HepG2 (cell line): ENCODE measurements around the gene CSE1L. TPM values are rescaled to one million over a fixed set of nuclear protein-coding genes. Genes with fewer than 3 reads are reported as not detected.

Experiments used
- ATAC-seq: fragments of 200-7000 bp; cut with Tn5 transposase; 3 replicates; pipeline ENCODE4 v1.9.1; 2020; ENCODE audit warnings: mild to moderate bottlenecking, moderate library complexity
- BruUV-seq: library from RNA; stranded (reverse); fragments of 400-500 nt; replicated peaks from 2 replicates; lab custom pipeline; 2021; lab: Mats Ljungman, UMichigan
- CTCF ChIA-PET: fragments of 300-600 bp; formaldehyde crosslinking; extraction: SDS; loops from one replicate; lab custom pipeline; 2021; ENCODE audit warnings: low total read pairs, inconsistent platforms, low intra/inter-chr PET ratio; lab: Yijun Ruan, JAX
- POLR2A ChIA-PET: fragments of 350-600 bp; sonication (Branson Sonifier 250); formaldehyde crosslinking; loops from one replicate; lab custom pipeline; 2020; ENCODE audit warnings: antibody characterized with exemption, inconsistent platforms; lab: Yijun Ruan, JAX
- DNase-seq: peaks from one replicate; pipeline ENCODE4 v3.0.0-alpha.2; 2015; ENCODE audit warnings: low spot score
- FAIRE-seq: peaks from 3 replicates; lab custom pipeline; 2011; peaks lifted over from hg19 to GRCh38; lab: Jason Lieb, UNC
- H2AFZ ChIP-seq: one replicate; pipeline ENCODE4 v1.6.1; 2011; ENCODE audit warnings: low read length, inconsistent platforms
- H3K27ac ChIP-seq: fragments of 300-600 bp; 3 replicates; pipeline ENCODE4 v1.8.0; 2011; ENCODE audit warnings: mixed run types, mild to moderate bottlenecking, mixed read lengths, low read length, inconsistent platforms; ENCODE audit not compliant: insufficient read depth; ENCODE audit errors: extremely low read length
- H3K27me3 ChIP-seq, 2 experiments: fragments of 200-600 bp in 1 of 2; 2 replicates in 1 of 2; 3 replicates in 1 of 2; pipeline versions ENCODE4 v1.6.0 to v1.8.0; 2011; ENCODE audit warnings: low read length in 2 of 2, mild to moderate bottlenecking in 2 of 2, moderate library complexity in 2 of 2, inconsistent platforms in 1 of 2; ENCODE audit not compliant: insufficient read depth in 2 of 2, control insufficient read depth in 1 of 2
- H3K36me3 ChIP-seq, 2 experiments: fragments of 200-600 bp in 1 of 2; replicated peaks in 1 of 2; 2 replicates in 1 of 2; 3 replicates in 1 of 2; pipeline versions ENCODE4 v1.5.1 to v1.8.0; 2011; ENCODE audit warnings: low read length in 2 of 2, inconsistent platforms in 1 of 2; ENCODE audit not compliant: insufficient read depth in 2 of 2, control insufficient read depth in 1 of 2
- H3K4me1 ChIP-seq: 2 replicates; pipeline ENCODE4 v1.5.1; 2012; ENCODE audit warnings: low read length, inconsistent platforms; ENCODE audit not compliant: insufficient read depth
- H3K4me2 ChIP-seq: 2 replicates; pipeline ENCODE4 v1.6.0; 2011; ENCODE audit warnings: low read depth, low read length, inconsistent platforms
- H3K4me3 ChIP-seq, 3 experiments: fragments of 200-600 bp in 1 of 3; sonication (generic), shearing (Covaris generic) in 1 of 3; replicated peaks in 1 of 3; 2 replicates each; pipeline ENCODE4 v1.5.1; 2011 to 2016; ENCODE audit warnings: low read length in 3 of 3, inconsistent platforms in 2 of 3, low read depth in 2 of 3, mild to moderate bottlenecking in 2 of 3, control low read depth in 1 of 3, mixed read lengths in 1 of 3; ENCODE audit not compliant: insufficient read depth in 1 of 3
- H3K79me2 ChIP-seq: one replicate; pipeline ENCODE4 v1.6.1; 2011; ENCODE audit warnings: low read length, inconsistent platforms; ENCODE audit not compliant: insufficient read depth
- H3K9ac ChIP-seq: 2 replicates; pipeline ENCODE4 v1.6.0; 2011; ENCODE audit warnings: mild to moderate bottlenecking, low read depth, low read length, inconsistent platforms; ENCODE audit not compliant: insufficient read depth
- H3K9me3 ChIP-seq: 2 replicates; pipeline ENCODE4 v1.5.1; 2012; ENCODE audit warnings: mild to moderate bottlenecking, low read length
- H4K20me1 ChIP-seq: 2 replicates; pipeline ENCODE4 v1.6.0; 2011; ENCODE audit warnings: inconsistent platforms, mild to moderate bottlenecking, low read length, moderate library complexity; ENCODE audit not compliant: insufficient read depth
- AGO2 ChIP-seq: fragments of 200-400 bp; formaldehyde crosslinking; optimal IDR thresholded peaks from 2 replicates; pipeline ENCODE3; 2017; ENCODE audit warnings: mild to moderate bottlenecking, low read depth, low read length, moderate library complexity
- ASH2L ChIP-seq: fragments of 300-600, 200-600 bp; sonication (generic); IDR thresholded peaks from 2 replicates; pipeline ENCODE4 v1.7.0; 2017; ENCODE audit warnings: low read depth, mild to moderate bottlenecking, moderate library complexity, mixed read lengths, low read length; ENCODE audit not compliant: insufficient read length
- CAMTA2 ChIP-seq: sonication (generic); formaldehyde crosslinking; IDR thresholded peaks from 2 replicates; pipeline ENCODE4 v1.4.0; 2020; ENCODE audit warnings: mild to moderate bottlenecking, missing genetic modification reagents, borderline replicate concordance
- CHD2 ChIP-seq: IDR thresholded peaks from 2 replicates; pipeline ENCODE4 v1.6.1; 2011; ENCODE audit warnings: low read depth, low read length, improper control_type of control experiment
- JUNB ChIP-seq: sonication (generic); formaldehyde crosslinking; IDR thresholded peaks from 2 replicates; pipeline ENCODE4 v1.8.0; 2022; ENCODE audit warnings: missing genetic modification reagents, mild to moderate bottlenecking, borderline replicate concordance
- LBX2 ChIP-seq: sonication (generic); formaldehyde crosslinking; IDR thresholded peaks from 2 replicates; pipeline ENCODE4 v1.5.0; 2020; ENCODE audit warnings: missing genetic modification reagents, mild to moderate bottlenecking, borderline replicate concordance
- MBNL3 ChIP-seq: fragments of 250-450 bp; sonication (Bioruptor Pico); conservative IDR thresholded peaks from 2 replicates; pipeline ENCODE4 v1.8.0; 2022; ENCODE audit warnings: mild to moderate bottlenecking, inconsistent platforms
- MYC ChIP-seq: sonication (generic); formaldehyde crosslinking; IDR thresholded peaks from 2 replicates; pipeline ENCODE4 v1.9.0; 2021; ENCODE audit warnings: missing genetic modification reagents, borderline replicate concordance
- NCOA5 ChIP-seq: sonication (generic); formaldehyde crosslinking; IDR thresholded peaks from 2 replicates; pipeline ENCODE4 v1.4.0; 2020; ENCODE audit warnings: missing genetic modification reagents
- NFRKB ChIP-seq: fragments of 450-650 bp; IDR thresholded peaks from 2 replicates; pipeline ENCODE4 v1.6.1; 2017
- POLR2A ChIP-seq, 2 experiments: IDR thresholded peaks; 2 replicates each; pipeline ENCODE4 v1.6.1; 2011; ENCODE audit warnings: low read depth in 2 of 2, low read length in 2 of 2, mild to moderate bottlenecking in 1 of 2, moderate library complexity in 1 of 2; ENCODE audit not compliant: insufficient read depth in 1 of 2
- POLR2G ChIP-seq: fragments of 200-400 bp; formaldehyde crosslinking; IDR thresholded peaks from 2 replicates; pipeline ENCODE4 v1.6.1; 2018; ENCODE audit warnings: mild to moderate bottlenecking, low read depth, low read length, moderate library complexity
- RBM22 ChIP-seq: fragments of 200-400 bp; formaldehyde crosslinking; optimal IDR thresholded peaks from 2 replicates; pipeline ENCODE3; 2017; ENCODE audit warnings: mild to moderate bottlenecking, low read length, moderate library complexity
- ZBTB38 ChIP-seq: sonication (generic); formaldehyde crosslinking; IDR thresholded peaks from 2 replicates; pipeline ENCODE4 v1.5.1; 2020; ENCODE audit warnings: mild to moderate bottlenecking, missing genetic modification reagents
- ZBTB8A ChIP-seq: sonication (generic); formaldehyde crosslinking; IDR thresholded peaks from 2 replicates; pipeline ENCODE4 v1.4.0; 2020; ENCODE audit warnings: mild to moderate bottlenecking, low read depth, missing genetic modification reagents, borderline replicate concordance
- ZNF143 ChIP-seq: sonication (generic); formaldehyde crosslinking; IDR thresholded peaks from 2 replicates; pipeline ENCODE4 v1.4.0; 2020; ENCODE audit warnings: missing genetic modification reagents
- ZNF253 ChIP-seq: sonication (generic); formaldehyde crosslinking; IDR thresholded peaks from 2 replicates; pipeline ENCODE4 v1.8.0; 2022; ENCODE audit warnings: mild to moderate bottlenecking, missing genetic modification reagents, borderline replicate concordance
- ZNF333 ChIP-seq: sonication (generic); formaldehyde crosslinking; IDR thresholded peaks from 2 replicates; pipeline ENCODE4 v1.4.0; 2020; ENCODE audit warnings: mild to moderate bottlenecking, missing genetic modification reagents, borderline replicate concordance
- ZNF616 ChIP-seq: sonication (generic); formaldehyde crosslinking; IDR thresholded peaks from 2 replicates; pipeline ENCODE4 v1.5.0; 2020; ENCODE audit warnings: low read depth, mild to moderate bottlenecking, missing genetic modification reagents
- WGBS: methylation state at CpG from one replicate; pipeline ENCODE4 v1.1.6; 2017; ENCODE audit warnings: low lambda C conversion rate; 5-methylcytosine and 5-hydroxymethylcytosine counted together
- in situ Hi-C: cut with HindIII; loops from 2 replicates; pipeline ENCODE4 v1.10.0; 2017; ENCODE audit warnings: low pct_unique_long_range_greater_than_20kb; ENCODE audit not compliant: extremely low pct_ligation_motif_present
- intact Hi-C: fragments of 100-400 bp; cut with micrococcal nuclease; formaldehyde crosslinking; loops from one replicate; pipeline ENCODE4 v1.10.0; 2022; ENCODE audit not compliant: unreplicated experiment
- polyA plus RNA-seq, 8 experiments: library from polyadenylated mRNA; depleted of rRNA in 3 of 8; stranded (reverse) in 7 of 8; unstranded in 1 of 8; fragments of >200 nt; fragmentation: Illumina TruSeq in 4 of 8; extraction: Trizol in 4 of 8; gene quantifications; 2 replicates each; pipeline versions ENCODE4 v1.2.1 to v1.2.3, GENCODE V29; 2011 to 2016; ENCODE audit warnings: low read depth in 4 of 8, missing spikeins in 1 of 8, mixed read lengths in 1 of 8; ENCODE audit not compliant: insufficient read depth in 1 of 8
- total RNA-seq, 5 experiments: library from RNA; depleted of rRNA; stranded (reverse); fragments of >200 nt; fragmentation: Illumina TruSeq; extraction: Trizol; gene quantifications; 2 replicates each; pipeline ENCODE4 v1.2.3, GENCODE V29; 2016; ENCODE audit warnings: low read depth in 1 of 5
- TF ChIP-seq, protein P1 (sequence below): sonication (generic); formaldehyde crosslinking; IDR thresholded peaks from 2 replicates; pipeline ENCODE4 v1.4.0; 2020; ENCODE audit warnings: missing genetic modification reagents

Gene CSE1L
- total and polyA plus RNA-seq, 2 of the 13 experiments (the other 11 are each of a cell fraction or from before 2014, with no cell fraction given): 56.9 to 258 TPM

DNA sequence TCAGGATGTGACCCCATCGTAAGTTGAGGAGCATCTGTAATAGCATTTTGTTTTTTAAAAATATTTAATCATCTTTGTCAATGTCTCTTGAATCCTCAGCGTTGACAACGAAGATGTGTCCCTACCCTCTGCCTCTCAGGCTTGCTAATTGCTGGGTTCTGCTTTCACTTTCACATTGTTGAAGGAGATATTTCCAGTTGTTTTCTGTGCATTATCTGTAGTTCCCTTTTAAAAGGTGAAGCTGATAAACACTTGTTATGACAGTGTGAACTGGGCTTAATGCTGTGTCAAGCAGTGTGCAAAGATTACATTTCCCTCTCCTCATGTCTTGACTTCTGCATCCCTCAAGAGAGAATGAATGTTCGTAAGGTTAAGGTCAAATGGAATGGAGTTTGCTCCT, 54.9 kb downstream of the CSE1L start:
- no peaks in the 10 kb centered on the region for H4K20me1 ChIP-seq
- POLR2A ChIA-PET: interaction anchor here (1.4 to 1.7 kb wide), 2 partner anchors 9 to 118 kb away, joined by 3 to 5 read pairs; partner anchors contain the start of gene DDX27
- intact Hi-C loops: no loop called here
- no peak for ATAC-seq
- no peak overlapping the region for H3K27ac ChIP-seq
- no peak for FAIRE-seq
- H3K9ac ChIP-seq: no peak overlapping the region
- no peaks in the 10 kb centered on the region for H3K27me3 ChIP-seq
- TF ChIP-seq CAMTA2 (CRISPR knock-in tag) (no peak), POLR2A (IDR thresholded peaks at IDR 0.05; ENCODE audit: insufficient read depth in 1 of 2, low read depth in 2 of 2, low read length in 2 of 2) (0 out of 4 replicates have a peak, but pooled peaks of 1 of the 2 experiments have one; percentile 29), CHD2 (no peak)
- in situ Hi-C loops: no loop called here
- CTCF ChIA-PET: no interaction called here
- no peak overlapping the region for H2AFZ ChIP-seq
- no peaks in the 10 kb centered on the region for H3K9me3 ChIP-seq
- H3K79me2 ChIP-seq: no peaks in the 10 kb centered on the region
- peaks cover 25 to 74% of the 10 kb centered on the region in 2 experiments for H3K36me3 ChIP-seq
- BruUV-seq: no TSS peak
- no peaks in the 10 kb centered on the region for H3K4me1 ChIP-seq
- no peak overlapping the region for H3K4me3 ChIP-seq
- WGBS: 99% methylated on average over 4 of the region's 4 CpGs
- DNase-seq: no peak
- H3K4me2 ChIP-seq: no peak overlapping the region

GRCh38 chr20:49103019-49103418, 56.9 kb downstream of the CSE1L start:
- ATAC-seq (peak; percentile 13), FAIRE-seq (no peak), DNase-seq (no peak)
- no peaks in the 10 kb centered on the region for H3K9me3 ChIP-seq
- H3K4me2 ChIP-seq: no peak overlapping the region
- CTCF ChIA-PET: no interaction called here
- H3K36me3 ChIP-seq: peaks cover 16 to 59% of the 10 kb centered on the region in 2 experiments
- H2AFZ ChIP-seq: no peak overlapping the region
- no peak overlapping the region for H3K4me3 ChIP-seq
- 98% methylated on average over 4 of the region's 4 CpGs for WGBS
- POLR2A ChIA-PET: no interaction called here
- H3K79me2 ChIP-seq: no peaks in the 10 kb centered on the region
- no peak overlapping the region for H3K27ac ChIP-seq
- no peaks in the 10 kb centered on the region for H4K20me1 ChIP-seq
- no peaks in the 10 kb centered on the region for H3K27me3 ChIP-seq
- in situ Hi-C loops (no loop called here), intact Hi-C loops (no loop called here)
- TSS peak; percentile 21 for BruUV-seq
- no peaks in the 10 kb centered on the region for H3K4me1 ChIP-seq
- H3K9ac ChIP-seq: no peak overlapping the region
- TF ChIP-seq MYC (no peak), POLR2A (IDR thresholded peaks at IDR 0.05; ENCODE audit: insufficient read depth in 1 of 2, low read depth in 2 of 2, low read length in 2 of 2) (peak in 1 of 2 experiments; percentile 36; a peak in 1 of 4 replicates), NFRKB (no peak), ZNF333 (CRISPR knock-in tag) (no peak), ZBTB38 (CRISPR knock-in tag) (peak; percentile 82), AGO2 (peak; percentile 76), LBX2 (CRISPR knock-in tag) (no peak), RBM22 (peak; percentile 79), ZNF616 (CRISPR knock-in tag) (no peak), NCOA5 (no peak), MBNL3 (CRISPR knock-in tag) (no peak), JUNB (CRISPR knock-in tag) (no peak), ZNF253 (CRISPR knock-in tag) (no peak), ASH2L (no peak), ZNF143 (CRISPR knock-in tag) (no peak), ZBTB8A (CRISPR knock-in tag) (no peak), POLR2G (peak; percentile 58; the same call in 1 of the 2 replicates)
- TF ChIP-seq, protein P1, sequence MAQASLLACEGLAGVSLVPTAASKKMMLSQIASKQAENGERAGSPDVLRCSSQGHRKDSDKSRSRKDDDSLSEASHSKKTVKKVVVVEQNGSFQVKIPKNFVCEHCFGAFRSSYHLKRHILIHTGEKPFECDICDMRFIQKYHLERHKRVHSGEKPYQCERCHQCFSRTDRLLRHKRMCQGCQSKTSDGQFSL: no peak
